HEK293T (cell line): Measurements from ENCODE around the gene DOCK1.

Source experiments
- CTCF ChIA-PET: fragments of 350-600 bp; formaldehyde crosslinking; extraction: SDS; loops from one replicate; lab custom pipeline; 2021; ENCODE audit warnings: antibody characterized with exemption, inconsistent platforms; lab: Yijun Ruan, JAX
- POLR2A ChIA-PET: fragments of 350-600 bp; formaldehyde crosslinking; extraction: SDS; loops from one replicate; lab custom pipeline; 2020; ENCODE audit warnings: antibody characterized with exemption, inconsistent platforms; lab: Yijun Ruan, JAX
- DNase-seq: peaks from one replicate; pipeline ENCODE4 v3.0.0; 2012; ENCODE audit warnings: mixed read lengths; ENCODE audit errors: extremely low spot score
- ARNT ChIP-seq: fragments of 450-650 bp; IDR thresholded peaks from 2 replicates; pipeline ENCODE4 v1.6.1; 2017; ENCODE audit warnings: mild to moderate bottlenecking
- BHLHE40 ChIP-seq: fragments of 450-650 bp; IDR thresholded peaks from 2 replicates; pipeline ENCODE4 v1.6.1; 2016; ENCODE audit warnings: mild to moderate bottlenecking, moderate library complexity, borderline replicate concordance
- CTBP1 ChIP-seq: fragments of 450-650 bp; IDR thresholded peaks from 2 replicates; pipeline ENCODE4 v1.6.1; 2016; ENCODE audit warnings: borderline replicate concordance
- ELF4 ChIP-seq: fragments of 450-650 bp; IDR thresholded peaks from 2 replicates; pipeline ENCODE4 v1.6.1; 2017; ENCODE audit warnings: antibody characterized with exemption
- FOXA1 ChIP-seq: fragments of 450-650 bp; IDR thresholded peaks from 2 replicates; pipeline ENCODE4 v1.6.1; 2016; ENCODE audit warnings: mild to moderate bottlenecking
- FOXK2 ChIP-seq: fragments of 450-650 bp; IDR thresholded peaks from 2 replicates; pipeline ENCODE4 v1.6.1; 2016; ENCODE audit warnings: mild to moderate bottlenecking
- FOXM1 ChIP-seq: fragments of 450-650 bp; IDR thresholded peaks from 2 replicates; pipeline ENCODE4 v1.6.1; 2017; ENCODE audit warnings: mild to moderate bottlenecking, borderline replicate concordance
- HDGF ChIP-seq: fragments of 450-650 bp; IDR thresholded peaks from 2 replicates; pipeline ENCODE4 v1.6.1; 2017; ENCODE audit warnings: antibody characterized with exemption, borderline replicate concordance
- L3MBTL2 ChIP-seq: fragments of 450-650 bp; conservative IDR thresholded peaks from 2 replicates; pipeline ENCODE4 v1.6.1; 2016; ENCODE audit warnings: mild to moderate bottlenecking
- LEF1 ChIP-seq: fragments of 450-650 bp; IDR thresholded peaks from 2 replicates; pipeline ENCODE4 v1.6.1; 2017; ENCODE audit warnings: mild to moderate bottlenecking, borderline replicate concordance
- NFRKB ChIP-seq: fragments of 450-650 bp; IDR thresholded peaks from 2 replicates; pipeline ENCODE4 v1.6.1; 2016; ENCODE audit warnings: mild to moderate bottlenecking, moderate library complexity
- PKNOX1 ChIP-seq: fragments of 450-650 bp; IDR thresholded peaks from 2 replicates; pipeline ENCODE4 v1.6.1; 2016
- SP1 ChIP-seq: fragments of 450-650 bp; IDR thresholded peaks from 2 replicates; pipeline ENCODE4 v1.6.1; 2017
- SUZ12 ChIP-seq: fragments of 450-650 bp; IDR thresholded peaks from 2 replicates; pipeline ENCODE4 v1.6.1; 2016; ENCODE audit warnings: mild to moderate bottlenecking
- TARDBP ChIP-seq: fragments of 450-650 bp; IDR thresholded peaks from 2 replicates; pipeline ENCODE4 v1.6.1; 2016
- ZNF384 ChIP-seq: fragments of 450-650 bp; IDR thresholded peaks from 2 replicates; pipeline ENCODE4 v1.6.1; 2016

DOCK1 gene

GRCh38 chr10:127498087-127498486 lies 592.9 kb downstream of the DOCK1 start:
- DNase-seq: no peak
- no peak for TF ChIP-seq LEF1
- no peak for TF ChIP-seq ARNT
- no peak for TF ChIP-seq BHLHE40
- no peak for TF ChIP-seq SUZ12
- no peak for TF ChIP-seq L3MBTL2
- no peak for TF ChIP-seq ZNF384
- TF ChIP-seq CTBP1: no peak
- no peak for TF ChIP-seq TARDBP
- TF ChIP-seq PKNOX1: no peak
- no peak for TF ChIP-seq FOXM1
- TF ChIP-seq SP1: no peak
- TF ChIP-seq HDGF: no peak
- no peak for TF ChIP-seq FOXK2
- TF ChIP-seq FOXA1: no peak
- TF ChIP-seq NFRKB: no peak
- TF ChIP-seq ELF4: no peak
- ChIA-PET CTCF (no interaction called here), POLR2A (no interaction called here)

- CTCF ChIA-PET: no interaction called here
- TF ChIP-seq SUZ12: no peak
- no peak for TF ChIP-seq FOXK2
- TF ChIP-seq NFRKB: no peak
- no peak for TF ChIP-seq FOXM1
- no peak for TF ChIP-seq BHLHE40
- TF ChIP-seq L3MBTL2: no peak
- no peak for TF ChIP-seq LEF1
- DNase-seq: no peak
- POLR2A ChIA-PET: no interaction called here
Observed at GRCh38 chr10:127500127-127500526, 594.9 kb downstream of the DOCK1 start.
